Activated T-helper 1 cell treated with anti-CD3 and anti-CD28 coated beads, Interleukin-2, amount 50 U/mL, for 16 hours (primary cell): ENCODE data around the gene MTCP1.
A peak's percentile ranks its signal among the peaks of the same experiment; 100 is the strongest.

Experiments
- DNase-seq, 2 donors: peaks; one replicate each; pipeline ENCODE4 v3.0.0-alpha.2; 2020; ENCODE audit warnings: low read depth in 1 of 2, low spot score in 1 of 2

MTCP1 gene

GRCh38 chrX:155054255-155054654 is 16.7 kb downstream of the MTCP1 start:
- no peak for DNase-seq

GRCh38 chrX:155053656-155054055 is 17.3 kb downstream of the MTCP1 start:
- no peak for DNase-seq

- no peak for DNase-seq
These were observed 18.0 kb downstream of the MTCP1 start for GRCh38 chrX:155052738-155053498.

GRCh38 chrX:155048977-155049619 is 21.8 kb downstream of the MTCP1 start:
- DNase-seq, result no peak

GRCh38 chrX:155046811-155047528 is 24.0 kb downstream of the MTCP1 start:
- no peak for DNase-seq

- DNase-seq, result no peak
These were observed 24.7 kb downstream of the MTCP1 start for GRCh38 chrX:155046129-155046810.

- DNase-seq, result no peak
These were observed 35.2 kb downstream of the MTCP1 start for GRCh38 chrX:155035688-155036087.

GRCh38 chrX:155031657-155032056 is 39.3 kb downstream of the MTCP1 start:
- DNase-seq, result no peak

GRCh38 chrX:155028877-155029291 is 42.1 kb downstream of the MTCP1 start:
- no peak for DNase-seq

GRCh38 chrX:155028129-155028528 is 42.8 kb downstream of the MTCP1 start:
- DNase-seq, result no peak

- no peak for DNase-seq
These were observed 43.3 kb downstream of the MTCP1 start for GRCh38 chrX:155027509-155028066.

- peak; percentile 80 to 86 for DNase-seq
These were observed 44.0 kb downstream of the MTCP1 start, which contains the start of gene FUNDC2 for GRCh38 chrX:155026727-155027508. FUNDC2 (plus strand) TSS chrX:155026844; CDS start chrX:155026939, 95 bp downstream.

- DNase-seq, result no peak
These were observed 44.6 kb downstream of the MTCP1 start for GRCh38 chrX:155026420-155026726.

GRCh38 chrX:155023907-155024833 is 46.8 kb downstream of the MTCP1 start:
- DNase-seq, result no peak

GRCh38 chrX:155022585-155022984 is 48.4 kb downstream of the MTCP1 start, which contains the start of gene F8:
F8 (minus strand) TSS chrX:155022723; CDS start chrX:155022552, 171 bp downstream.
- DNase-seq, result no peak

GRCh38 chrX:155020591-155020990 is 50.3 kb downstream of the MTCP1 start:
- no peak for DNase-seq
